Stimulated activated CD8-positive, alpha-beta memory T cell treated with anti-CD3 and anti-CD28 coated beads, Interleukin-7, amount 100 ng/mL, for 4 hours (primary cell): ENCODE data around the gene ZBTB7C.

ENCODE experiments used
- DNase-seq, 2 donors: peaks; one replicate each; pipeline ENCODE4 v3.0.0-alpha.2; 2020; ENCODE audit warnings: low read depth in 2 of 2

ZBTB7C gene

GRCh38 chr18:47999801-48000248 lies 409.4 kb downstream of the ZBTB7C start:
- no peak for DNase-seq

- DNase-seq, result no peak
Observed at GRCh38 chr18:47997338-47997780, 411.8 kb downstream of the ZBTB7C start.

GRCh38 chr18:47996091-47996541 lies 413.1 kb downstream of the ZBTB7C start:
- DNase-seq, result no peak

- DNase-seq, result no peak
Observed at GRCh38 chr18:47995654-47996053, 413.5 kb downstream of the ZBTB7C start.

GRCh38 chr18:47993409-47993808 lies 415.8 kb downstream of the ZBTB7C start:
- DNase-seq, result no peak

GRCh38 chr18:47992976-47993375 lies 416.2 kb downstream of the ZBTB7C start:
- DNase-seq, result no peak

GRCh38 chr18:47992266-47992665 lies 416.9 kb downstream of the ZBTB7C start:
- no peak for DNase-seq

- DNase-seq, result no peak
Observed at GRCh38 chr18:47990981-47991380, 418.2 kb downstream of the ZBTB7C start.

GRCh38 chr18:47987388-47987699 lies 421.8 kb downstream of the ZBTB7C start:
- DNase-seq, result no peak

GRCh38 chr18:47986620-47987387 lies 422.4 kb downstream of the ZBTB7C start:
- DNase-seq, result no peak

GRCh38 chr18:47985866-47986265 lies 423.3 kb downstream of the ZBTB7C start:
- DNase-seq, result no peak

- DNase-seq, result no peak
Observed at GRCh38 chr18:47984991-47985390, 424.2 kb downstream of the ZBTB7C start.

- DNase-seq, result no peak
Observed at GRCh38 chr18:47983946-47984345, 425.2 kb downstream of the ZBTB7C start.

GRCh38 chr18:47983055-47983454 lies 426.1 kb downstream of the ZBTB7C start:
- DNase-seq, result no peak

GRCh38 chr18:47981830-47982229 lies 427.4 kb downstream of the ZBTB7C start:
- DNase-seq, result no peak

- no peak for DNase-seq
Observed at GRCh38 chr18:47981320-47981719, 427.9 kb downstream of the ZBTB7C start.

- no peak for DNase-seq
Observed at GRCh38 chr18:47979611-47980200, 429.5 kb downstream of the ZBTB7C start.

GRCh38 chr18:47978603-47979002 lies 430.6 kb downstream of the ZBTB7C start:
- no peak for DNase-seq

- no peak for DNase-seq
Observed at GRCh38 chr18:47978141-47978540, 431.0 kb downstream of the ZBTB7C start.
